Measurements from ENCODE around the gene TTC13.
"Not testable (repeated sequence)": the region's sequence is repeated elsewhere in the genome, so short reads cannot be mapped to it uniquely, and the experiment has no call there.

The TTC13 gene
- 63.3 to 73.5 reads per million in 2 donors for total RNA-seq

GRCh38 chr1:230978491-230979388, at the start of gene TTC13, which contains the start of gene ARV1:
TTC13 (minus strand) TSS chr1:230978861; CDS start chr1:230978830, 31 bp downstream.
ARV1 (plus strand) TSS chr1:230979094; CDS start chr1:230979106, 12 bp downstream.
- peak; percentile 93 for DNase-seq

GRCh38 chr1:231027971-231028370, 49.3 kb upstream of the TTC13 start:
- no peak for DNase-seq

- DNase-seq: no peak
Observed at GRCh38 chr1:231027136-231027925, 48.7 kb upstream of the TTC13 start.

GRCh38 chr1:231026576-231026975, 47.9 kb upstream of the TTC13 start:
- DNase-seq: no peak

- no peak for DNase-seq
Observed at GRCh38 chr1:231023150-231023549, 44.5 kb upstream of the TTC13 start.

GRCh38 chr1:231022543-231022942, 43.9 kb upstream of the TTC13 start:
- not testable (repeated sequence) for DNase-seq

GRCh38 chr1:231021540-231022031, 42.9 kb upstream of the TTC13 start:
- no peak for DNase-seq

GRCh38 chr1:231020816-231021215, 42.2 kb upstream of the TTC13 start:
- DNase-seq: no peak

GRCh38 chr1:231020139-231020601, 41.5 kb upstream of the TTC13 start:
- no peak for DNase-seq

- no peak for DNase-seq
Observed at GRCh38 chr1:231019711-231020110, 41.0 kb upstream of the TTC13 start.

- DNase-seq: no peak
Observed at GRCh38 chr1:231016966-231017365, 38.3 kb upstream of the TTC13 start.

- DNase-seq: no peak
Observed at GRCh38 chr1:231016234-231016633, 37.6 kb upstream of the TTC13 start.

GRCh38 chr1:231013391-231014015, 34.8 kb upstream of the TTC13 start:
- DNase-seq: no peak

GRCh38 chr1:231011963-231012362, 33.3 kb upstream of the TTC13 start:
- no peak for DNase-seq

- DNase-seq: no peak
Observed at GRCh38 chr1:231011360-231011759, 32.7 kb upstream of the TTC13 start.

GRCh38 chr1:231007535-231007934, 28.9 kb upstream of the TTC13 start:
- not testable (repeated sequence) for DNase-seq

GRCh38 chr1:231001892-231002291, 23.2 kb upstream of the TTC13 start:
- DNase-seq: no peak

- no peak for DNase-seq
Observed at GRCh38 chr1:231000639-231001038, 22.0 kb upstream of the TTC13 start.

- DNase-seq: no peak
Observed at GRCh38 chr1:231000201-231000600, 21.5 kb upstream of the TTC13 start.

- DNase-seq: no peak
Observed at GRCh38 chr1:230994860-230995259, 16.2 kb upstream of the TTC13 start.

GRCh38 chr1:230992100-230992774, 13.6 kb upstream of the TTC13 start:
- no peak for DNase-seq

- no peak for DNase-seq
Observed at GRCh38 chr1:230987448-230987847, 8.8 kb upstream of the TTC13 start.
